H9 (cell line): ENCODE measurements around the gene OR6C65. TPM values are rescaled to one million over a fixed set of nuclear protein-coding genes. Genes with fewer than 3 reads are reported as not detected.
"Not testable (repeated sequence)": the region's sequence is repeated elsewhere in the genome, so short reads cannot be mapped to it uniquely, and the experiment has no call there.

Source experiments
- DNase-seq: peaks from one replicate; pipeline ENCODE4 v3.0.0-alpha.2; 2017
- H2AFZ ChIP-seq: one replicate; pipeline ENCODE4 v1.6.1; 2013; ENCODE audit warnings: mild to moderate bottlenecking, low read length, control low read depth, moderate library complexity
- H2AK5ac ChIP-seq: 2 replicates; pipeline ENCODE4 v1.6.1; 2013; ENCODE audit warnings: low read length, control low read depth, mixed read lengths; ENCODE audit not compliant: insufficient read length
- H2BK120ac ChIP-seq: one replicate; pipeline ENCODE4 v1.6.1; 2013; ENCODE audit warnings: low read depth, mild to moderate bottlenecking, low read length, control low read depth, inconsistent platforms; ENCODE audit not compliant: poor library complexity, severe bottlenecking
- H2BK12ac ChIP-seq: 2 replicates; pipeline ENCODE4 v1.6.1; 2013; ENCODE audit warnings: low read length, control low read depth, mixed read lengths, low read depth; ENCODE audit not compliant: insufficient read length
- H2BK15ac ChIP-seq: 2 replicates; pipeline ENCODE4 v1.6.1; 2013; ENCODE audit warnings: low read depth, low read length, control low read depth
- H2BK20ac ChIP-seq: one replicate; pipeline ENCODE4 v1.6.1; 2013; ENCODE audit warnings: low read depth, mild to moderate bottlenecking, low read length, control low read depth, inconsistent platforms; ENCODE audit not compliant: poor library complexity, severe bottlenecking
- H2BK5ac ChIP-seq: 2 replicates; pipeline ENCODE4 v1.6.1; 2013; ENCODE audit warnings: low read length, control low read depth, mixed read lengths; ENCODE audit not compliant: insufficient read length
- H3K14ac ChIP-seq: 2 replicates; pipeline ENCODE4 v1.6.1; 2013; ENCODE audit warnings: low read length, control low read depth; ENCODE audit not compliant: insufficient read depth
- H3K18ac ChIP-seq: 2 replicates; pipeline ENCODE4 v1.6.1; 2013; ENCODE audit warnings: low read depth, mild to moderate bottlenecking, mixed read lengths, low read length, control low read depth; ENCODE audit not compliant: insufficient read length
- H3K23ac ChIP-seq: 2 replicates; pipeline ENCODE4 v1.6.1; 2013; ENCODE audit warnings: low read length, control low read depth, mixed read lengths, low read depth; ENCODE audit not compliant: insufficient read length
- H3K23me2 ChIP-seq: 2 replicates; pipeline ENCODE4 v1.6.1; 2013; ENCODE audit warnings: low read depth, mild to moderate bottlenecking, mixed read lengths, low read length, control low read depth; ENCODE audit not compliant: insufficient read length, poor library complexity, severe bottlenecking
- H3K27ac ChIP-seq: 2 replicates; pipeline ENCODE4 v1.5.1; 2013; ENCODE audit warnings: low read length, control low read depth, mixed read lengths, low read depth; ENCODE audit not compliant: insufficient read length
- H3K27me3 ChIP-seq: 2 replicates; pipeline ENCODE4 v1.6.1; 2013; ENCODE audit warnings: low read length, control low read depth, inconsistent platforms; ENCODE audit not compliant: insufficient read depth
- H3K4ac ChIP-seq: 2 replicates; pipeline ENCODE4 v1.6.1; 2013; ENCODE audit warnings: low read depth, mild to moderate bottlenecking, control low read depth, inconsistent platforms, low read length, moderate library complexity
- H3K4me1 ChIP-seq: 2 replicates; pipeline ENCODE4 v1.6.1; 2013; ENCODE audit warnings: low read length, control low read depth, inconsistent platforms; ENCODE audit not compliant: insufficient read depth
- H3K4me2 ChIP-seq: 2 replicates; pipeline ENCODE4 v1.6.1; 2013; ENCODE audit warnings: low read length, control low read depth, mixed read lengths; ENCODE audit not compliant: insufficient read length, insufficient read depth
- H3K56ac ChIP-seq: 2 replicates; pipeline ENCODE4 v1.6.1; 2013; ENCODE audit warnings: low read depth, mild to moderate bottlenecking, mixed read lengths, low read length, control low read depth; ENCODE audit not compliant: insufficient read length
- H3K79me1 ChIP-seq: 2 replicates; pipeline ENCODE4 v1.6.1; 2013; ENCODE audit warnings: low read depth, mild to moderate bottlenecking, moderate library complexity, low read length, control low read depth, inconsistent platforms; ENCODE audit not compliant: insufficient read depth, poor library complexity, severe bottlenecking
- H3K79me2 ChIP-seq: 2 replicates; pipeline ENCODE4 v1.6.1; 2013; ENCODE audit warnings: low read length, control low read depth, inconsistent platforms; ENCODE audit not compliant: insufficient read depth
- H3K9ac ChIP-seq: 2 replicates; pipeline ENCODE4 v1.6.1; 2013; ENCODE audit warnings: low read length, control low read depth, mixed read lengths; ENCODE audit not compliant: insufficient read length; ENCODE audit errors: extremely low read depth
- H3K9me3 ChIP-seq: one replicate; pipeline ENCODE4 v1.6.1; 2013; ENCODE audit warnings: low read depth, low read length, inconsistent platforms; ENCODE audit not compliant: control insufficient read depth
- H3T11ph ChIP-seq: one replicate; pipeline ENCODE4 v1.6.1; 2013; ENCODE audit warnings: mild to moderate bottlenecking, low read length, control low read depth, inconsistent platforms
- H4K20me1 ChIP-seq: one replicate; pipeline ENCODE4 v1.6.1; 2013; ENCODE audit not compliant: control insufficient read depth, insufficient read length, insufficient read depth
- H4K5ac ChIP-seq: 2 replicates; pipeline ENCODE4 v1.6.1; 2013; ENCODE audit warnings: low read depth, mild to moderate bottlenecking, mixed read lengths, low read length, control low read depth; ENCODE audit not compliant: insufficient read length
- H4K8ac ChIP-seq: replicated peaks from 2 replicates; pipeline ENCODE4 v1.6.1; 2013; ENCODE audit warnings: low read length, control low read depth, mixed read lengths, low read depth; ENCODE audit not compliant: insufficient read length
- H4K91ac ChIP-seq: 2 replicates; pipeline ENCODE4 v1.6.1; 2013; ENCODE audit warnings: low read depth, mild to moderate bottlenecking, moderate library complexity, mixed read lengths, low read length, control low read depth; ENCODE audit not compliant: insufficient read length
- H3K27ac Mint-ChIP-seq, 3 experiments: 2 replicates in 2 of 3; 3 replicates in 1 of 3; pipeline ENCODE4 v1.8.0; 2020 to 2021; ENCODE audit warnings: mixed read lengths in 3 of 3, mild to moderate bottlenecking in 1 of 3, moderate library complexity in 1 of 3
- H3K27me3 Mint-ChIP-seq: 2 replicates; pipeline ENCODE4 v1.8.0; 2021; ENCODE audit warnings: low read depth, mild to moderate bottlenecking, moderate library complexity, mixed read lengths
- H3K36me3 Mint-ChIP-seq, 3 experiments: 2 replicates in 2 of 3; 3 replicates in 1 of 3; pipeline ENCODE4 v1.8.0; 2020 to 2021; ENCODE audit warnings: low read depth in 3 of 3, mixed read lengths in 3 of 3; ENCODE audit not compliant: insufficient read depth in 1 of 3
- H3K4me1 Mint-ChIP-seq, 2 experiments: 2 replicates each; pipeline ENCODE4 v1.8.0; 2020; ENCODE audit warnings: mixed read lengths in 2 of 2
- H3K4me3 Mint-ChIP-seq, 2 experiments: 2 replicates in 1 of 2; 3 replicates in 1 of 2; pipeline ENCODE4 v1.8.0; 2020 to 2021; ENCODE audit warnings: mild to moderate bottlenecking in 2 of 2, mixed read lengths in 2 of 2, moderate library complexity in 1 of 2
- H3K9me3 Mint-ChIP-seq, 2 experiments: 2 replicates in 1 of 2; 3 replicates in 1 of 2; pipeline ENCODE4 v1.8.0; 2020; ENCODE audit warnings: mild to moderate bottlenecking in 2 of 2, mixed read lengths in 2 of 2, moderate library complexity in 1 of 2
- CTCF ChIP-seq: fragments of 200-600 bp; sonication (generic); conservative IDR thresholded peaks from 3 replicates; pipeline ENCODE4 v1.8.0; 2021; ENCODE audit warnings: antibody characterized with exemption, mild to moderate bottlenecking
- WGBS: extraction: QIAGEN DNeasy Blood & Tissue Kit; methylation state at CpG from one replicate; pipeline ENCODE4 v1.1.7; 2013; ENCODE audit warnings: missing lambda C conversion rate, low lambda C conversion rate, mixed read lengths; ENCODE audit not compliant: insufficient read length; ENCODE audit errors: extremely low coverage; 5-methylcytosine and 5-hydroxymethylcytosine counted together
- total RNA-seq: library from RNA; stranded (reverse); gene quantifications from 2 replicates; pipeline ENCODE4 v1.2.1, GENCODE V29; 2021

Gene OR6C65
- total RNA-seq, 1 experiment from 2014 or later, result not detected

GRCh38 chr12:55413498-55414388 is 13.4 kb downstream of the OR6C65 start:
- H3K18ac ChIP-seq, H3K79me1 ChIP-seq, H3K56ac ChIP-seq, H2BK15ac ChIP-seq, H2BK5ac ChIP-seq, H2BK120ac ChIP-seq, H2AFZ ChIP-seq, H3K79me2 ChIP-seq, H3K4me2 ChIP-seq, H3K27ac ChIP-seq, H4K5ac ChIP-seq, H2BK20ac ChIP-seq, H4K20me1 ChIP-seq, H3K4me3 Mint-ChIP-seq, H3K4ac ChIP-seq, H3K14ac ChIP-seq, H3K9ac ChIP-seq, H2AK5ac ChIP-seq, H3K27me3 Mint-ChIP-seq, H2BK12ac ChIP-seq, H3K4me1 Mint-ChIP-seq, H3K9me3 ChIP-seq, H3K23ac ChIP-seq, H3K36me3 Mint-ChIP-seq, H3K27me3 ChIP-seq, H3T11ph ChIP-seq, H4K8ac ChIP-seq, H3K4me1 ChIP-seq, H3K23me2 ChIP-seq, H4K91ac ChIP-seq, H3K9me3 Mint-ChIP-seq: not testable (repeated sequence)
- H3K27ac Mint-ChIP-seq, result peak overlapping the region in 1 of 3 experiments; percentile 65; a peak in 1 of 7 replicates
- peak; percentile 35 for DNase-seq
- WGBS, result no CpG with 5 or more reads among the region's 6 CpGs
- TF ChIP-seq CTCF, result 0 out of 3 replicates have a peak, but pooled peaks have one; percentile 12

- H3K27me3 ChIP-seq, result not testable (repeated sequence)
These were observed 14.1 kb downstream of the OR6C65 start for GRCh38 chr12:55414396-55414823.

More at GRCh38 chr12:55414396-55414823, 14.1 kb downstream of the OR6C65 start:
- Mint-ChIP-seq H3K27ac (0 out of 7 replicates have a peak overlapping the region, but pooled peaks of 1 of the 3 experiments have one; percentile 65), H3K4me3 (peak overlapping the region in 1 of 2 experiments; percentile 53; a peak in 2 of 5 replicates)
- H4K8ac ChIP-seq, H3K9me3 ChIP-seq, H3K36me3 Mint-ChIP-seq, H2BK120ac ChIP-seq, H3K9ac ChIP-seq, H3K18ac ChIP-seq, H2AFZ ChIP-seq, H2BK20ac ChIP-seq, H3K79me1 ChIP-seq, H2BK5ac ChIP-seq, H3K4me2 ChIP-seq, H3K27me3 Mint-ChIP-seq, H3K23me2 ChIP-seq, H2BK12ac ChIP-seq, H3T11ph ChIP-seq, H4K20me1 ChIP-seq, H3K27ac ChIP-seq, H3K4ac ChIP-seq, H3K4me1 Mint-ChIP-seq, H4K5ac ChIP-seq, H2BK15ac ChIP-seq, H3K23ac ChIP-seq, H3K9me3 Mint-ChIP-seq, H3K56ac ChIP-seq, H2AK5ac ChIP-seq, H3K79me2 ChIP-seq, H3K4me1 ChIP-seq, H3K14ac ChIP-seq, H4K91ac ChIP-seq: not testable (repeated sequence)
- DNase-seq, result peak; percentile 64
- WGBS, result no CpG with 5 or more reads among the region's 11 CpGs
